ENCODE results near the gene ZNF846.

GRCh38 chr19:9720541-9720940, 48.0 kb downstream of the ZNF846 start:
- TF ChIP-seq POLR2A (IDR thresholded peaks at IDR 0.05) (no peak), EP300 (IDR thresholded peaks at IDR 0.05) (no peak), POLR2AphosphoS5 (IDR thresholded peaks at IDR 0.05) (no peak)
- TF ChIP-seq, protein P1, sequence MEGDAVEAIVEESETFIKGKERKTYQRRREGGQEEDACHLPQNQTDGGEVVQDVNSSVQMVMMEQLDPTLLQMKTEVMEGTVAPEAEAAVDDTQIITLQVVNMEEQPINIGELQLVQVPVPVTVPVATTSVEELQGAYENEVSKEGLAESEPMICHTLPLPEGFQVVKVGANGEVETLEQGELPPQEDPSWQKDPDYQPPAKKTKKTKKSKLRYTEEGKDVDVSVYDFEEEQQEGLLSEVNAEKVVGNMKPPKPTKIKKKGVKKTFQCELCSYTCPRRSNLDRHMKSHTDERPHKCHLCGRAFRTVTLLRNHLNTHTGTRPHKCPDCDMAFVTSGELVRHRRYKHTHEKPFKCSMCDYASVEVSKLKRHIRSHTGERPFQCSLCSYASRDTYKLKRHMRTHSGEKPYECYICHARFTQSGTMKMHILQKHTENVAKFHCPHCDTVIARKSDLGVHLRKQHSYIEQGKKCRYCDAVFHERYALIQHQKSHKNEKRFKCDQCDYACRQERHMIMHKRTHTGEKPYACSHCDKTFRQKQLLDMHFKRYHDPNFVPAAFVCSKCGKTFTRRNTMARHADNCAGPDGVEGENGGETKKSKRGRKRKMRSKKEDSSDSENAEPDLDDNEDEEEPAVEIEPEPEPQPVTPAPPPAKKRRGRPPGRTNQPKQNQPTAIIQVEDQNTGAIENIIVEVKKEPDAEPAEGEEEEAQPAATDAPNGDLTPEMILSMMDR (IDR thresholded peaks at IDR 0.05) = no peak

Data from gastroesophageal sphincter (tissue), 3 donors.